Right lobe of liver (tissue), 4 donors: ENCODE data around the gene ASB11.

ENCODE experiments used
- CTCF ChIP-seq, 4 donors: fragments of 200-600 bp in 3 of 4; fragments of 450-650 bp in 1 of 4; IDR thresholded peaks; one replicate each; pipeline versions ENCODE4 v1.5.1 to v1.8.0; 2016 to 2022; ENCODE audit warnings: antibody characterized with exemption in 4 of 4, mild to moderate bottlenecking in 2 of 4
- POLR2A ChIP-seq: fragments of 450-650 bp; IDR thresholded peaks from one replicate; pipeline ENCODE4 v1.6.1; 2017; ENCODE audit warnings: antibody characterized with exemption, mild to moderate bottlenecking
- donor health status: DM: no; HTN: no; CAD: no.
- donor health status: DM: no; HTN: no; CAD: no.
- donor health status: DM: no; HTN: yes; CAD: no.

- no peak for TF ChIP-seq CTCF (IDR thresholded peaks at IDR 0.05)
- no peak for TF ChIP-seq POLR2A
Measured at GRCh38 chrX:15340867-15341266, 25.4 kb upstream of the ASB11 start.
